NOMO-1 (cell line): ENCODE results near the gene GALNT9.
"Not testable (repeated sequence)": the region's sequence is repeated elsewhere in the genome, so short reads cannot be mapped to it uniquely, and the experiment has no call there.

Source experiments
- DNase-seq, 2 experiments: peaks; one replicate each; lab custom pipeline; 2025; ENCODE audit not compliant: unreplicated experiment in 2 of 2; lab: John Stamatoyannopoulos, UW

GALNT9 gene

GRCh38 chr12:132329036-132329719 lies at the start of gene GALNT9:
Gene GALNT9, minus strand, starts transcription at chr12:132329589. Its CDS starts 386 bp downstream, at chr12:132329203.
- no peak for DNase-seq

- not testable (repeated sequence) for DNase-seq
Measured at GRCh38 chr12:132379057-132379456, 49.7 kb upstream of the GALNT9 start.

GRCh38 chr12:132377147-132377546 lies 47.8 kb upstream of the GALNT9 start:
- no peak for DNase-seq

GRCh38 chr12:132376464-132376830 lies 47.1 kb upstream of the GALNT9 start:
- DNase-seq, result no peak

DNA sequence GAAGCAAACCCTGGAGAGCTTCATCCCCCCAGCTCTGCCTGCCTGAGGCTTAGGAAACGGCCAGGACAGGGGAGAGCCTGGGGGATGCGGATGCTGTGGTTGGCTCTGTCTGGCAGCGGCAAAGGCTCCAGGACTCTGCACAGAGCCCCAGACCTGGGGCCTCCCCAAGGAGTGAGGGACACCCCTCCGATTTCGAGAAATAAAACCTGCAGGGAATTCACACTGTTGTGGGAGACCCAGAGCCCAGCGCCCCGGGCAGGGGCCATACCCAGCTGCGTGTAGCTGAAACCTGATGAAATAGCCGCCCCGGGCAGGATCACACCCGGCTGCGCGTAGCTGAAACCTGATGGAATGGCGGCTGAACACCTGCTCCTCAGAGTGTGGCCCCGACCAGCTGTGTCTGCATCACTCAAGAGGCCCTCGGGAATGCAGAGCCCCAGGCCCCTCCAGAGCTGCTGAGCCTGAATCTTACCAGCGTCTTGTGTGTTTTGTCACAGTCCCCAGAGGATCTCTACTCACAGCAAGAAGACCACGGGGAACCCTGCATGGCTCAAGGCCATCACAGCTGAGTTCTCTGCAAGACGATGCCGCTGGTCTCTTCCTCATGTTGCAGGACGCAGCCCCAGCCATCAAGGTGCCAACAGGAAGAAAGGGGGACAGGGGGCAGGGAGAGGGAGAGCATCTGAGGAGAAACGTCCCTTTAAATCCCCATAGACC lies 46.5 kb upstream of the GALNT9 start:
- DNase-seq, result no peak

DNA sequence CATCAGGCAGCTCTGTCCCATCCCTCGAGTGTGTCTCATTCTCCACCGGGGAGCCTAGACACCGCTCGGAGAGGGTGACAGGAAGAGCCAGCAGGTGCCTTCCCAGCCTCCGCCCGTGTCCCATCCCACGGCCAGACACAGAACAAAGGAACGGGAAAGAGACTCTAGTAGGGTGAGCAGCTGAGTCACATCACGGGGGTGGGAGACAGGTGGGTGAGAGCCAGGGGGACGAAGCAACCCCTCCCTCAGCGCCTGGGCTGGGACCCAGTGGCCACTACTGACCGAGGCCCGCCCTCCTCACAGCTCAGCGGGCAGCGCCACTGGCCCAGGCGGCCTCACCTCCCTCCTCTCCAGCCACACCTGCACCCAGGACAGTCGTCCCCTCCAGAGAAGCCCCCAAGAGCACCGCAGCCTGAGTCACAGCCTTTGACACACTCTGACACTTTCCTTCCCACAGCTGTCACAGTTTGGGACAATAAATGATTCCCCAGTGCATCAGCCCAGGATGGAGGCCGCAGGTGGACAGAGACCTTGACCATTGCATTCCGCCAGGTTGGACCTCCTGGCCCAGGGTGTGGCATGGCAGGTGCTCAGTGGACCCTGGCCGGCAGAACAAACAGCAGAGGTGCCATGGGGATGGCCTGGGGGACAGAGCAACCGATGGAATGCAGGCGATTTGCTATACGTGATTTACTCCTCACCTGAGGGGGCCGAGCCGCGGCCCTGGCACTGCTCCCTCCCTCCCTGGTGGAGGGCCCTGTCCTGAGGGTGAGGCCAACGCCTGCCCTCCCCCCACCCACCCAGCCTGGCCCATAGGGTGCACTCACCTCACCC lies 45.4 kb upstream of the GALNT9 start:
- DNase-seq, result no peak

DNA sequence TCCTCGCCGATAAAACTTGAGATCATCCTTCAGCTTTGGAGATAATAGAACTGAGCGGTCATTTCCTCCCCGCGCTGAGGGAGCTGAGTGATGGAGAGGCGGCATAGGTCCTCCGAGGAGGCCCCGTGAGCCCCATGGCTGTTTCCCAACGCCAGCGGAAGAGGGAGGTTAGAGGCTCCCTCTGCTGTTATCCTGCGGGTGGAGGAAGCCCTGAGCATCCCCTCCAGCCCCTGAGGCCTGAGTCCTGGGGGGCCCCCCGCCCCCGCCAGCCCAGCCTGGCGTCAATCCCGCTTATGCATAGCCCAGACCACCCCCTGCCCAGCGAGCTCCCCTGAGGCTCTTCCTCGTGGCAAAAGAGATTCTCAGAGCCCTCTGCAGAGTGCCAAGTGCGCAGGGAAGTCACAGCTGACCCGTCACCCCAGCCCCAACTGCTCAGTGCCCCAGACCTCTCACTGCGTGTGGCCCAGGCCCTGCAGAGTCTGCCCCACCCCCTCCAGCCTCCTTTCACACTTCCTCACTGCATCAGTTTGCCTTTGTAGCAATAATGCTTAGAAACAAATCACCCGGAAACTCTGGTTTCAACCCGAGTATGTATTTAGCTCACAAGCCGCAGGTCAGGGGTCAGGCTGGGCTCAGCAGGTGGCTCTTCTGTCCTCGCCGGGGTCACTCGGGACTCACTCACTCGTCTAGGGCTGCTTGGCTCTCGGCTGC lies 44.7 kb upstream of the GALNT9 start:
- no peak for DNase-seq

DNA sequence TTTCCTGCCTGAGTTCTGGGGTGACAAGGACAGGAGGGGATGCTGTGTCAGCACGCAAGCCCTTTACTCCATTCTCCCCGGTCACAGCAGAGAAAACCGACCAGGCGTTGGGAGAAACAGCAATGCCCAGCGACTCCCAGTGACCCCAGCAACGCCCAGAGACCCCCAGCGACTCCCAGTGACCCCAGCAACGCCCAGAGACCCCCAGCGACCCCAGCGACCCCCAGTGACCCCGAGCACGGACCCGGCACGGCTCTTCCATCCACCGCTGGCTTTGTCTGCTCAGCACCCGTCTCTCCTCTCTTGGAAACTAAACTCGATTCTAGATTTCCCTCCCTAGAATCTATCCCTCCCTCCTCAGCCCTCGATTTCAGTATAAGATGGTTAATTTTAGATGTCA lies 38.5 kb upstream of the GALNT9 start:
- DNase-seq, result no peak

DNA sequence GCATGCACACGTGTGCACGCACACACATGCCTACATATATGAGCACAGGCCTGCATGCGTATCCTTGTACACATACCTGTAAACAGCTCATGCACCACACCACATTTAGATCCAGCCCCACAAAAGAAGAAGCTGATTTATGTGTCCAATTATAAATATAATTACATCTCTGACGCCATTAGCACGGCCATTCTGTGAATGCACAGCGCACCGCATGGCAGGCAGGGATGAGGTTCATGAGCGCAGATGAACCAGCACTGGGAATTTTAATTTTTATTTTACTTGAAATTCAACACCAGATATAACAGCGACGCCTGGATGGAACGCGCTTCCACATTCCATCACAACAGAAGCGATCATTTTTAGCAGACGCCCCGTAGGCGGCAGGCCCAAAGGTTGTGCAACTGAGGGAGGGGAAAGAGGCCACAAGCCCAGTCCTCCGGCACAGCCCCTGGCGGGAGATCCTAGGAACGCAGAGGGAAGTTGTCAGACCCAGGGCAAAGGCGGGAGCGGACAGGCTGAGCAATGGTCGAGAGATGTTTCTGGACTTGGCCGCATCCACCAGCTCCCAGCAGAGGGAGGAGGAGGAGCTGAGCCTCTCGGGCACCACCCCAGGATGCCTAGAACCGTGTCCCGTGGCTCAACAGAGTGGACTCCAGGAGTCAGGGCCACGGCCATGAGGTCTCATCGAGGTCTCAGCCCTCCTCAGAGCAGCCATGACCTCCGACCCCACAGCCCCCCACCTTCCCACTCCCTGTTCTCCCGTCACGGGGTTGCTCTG lies 37.9 kb upstream of the GALNT9 start:
- no peak for DNase-seq

DNA sequence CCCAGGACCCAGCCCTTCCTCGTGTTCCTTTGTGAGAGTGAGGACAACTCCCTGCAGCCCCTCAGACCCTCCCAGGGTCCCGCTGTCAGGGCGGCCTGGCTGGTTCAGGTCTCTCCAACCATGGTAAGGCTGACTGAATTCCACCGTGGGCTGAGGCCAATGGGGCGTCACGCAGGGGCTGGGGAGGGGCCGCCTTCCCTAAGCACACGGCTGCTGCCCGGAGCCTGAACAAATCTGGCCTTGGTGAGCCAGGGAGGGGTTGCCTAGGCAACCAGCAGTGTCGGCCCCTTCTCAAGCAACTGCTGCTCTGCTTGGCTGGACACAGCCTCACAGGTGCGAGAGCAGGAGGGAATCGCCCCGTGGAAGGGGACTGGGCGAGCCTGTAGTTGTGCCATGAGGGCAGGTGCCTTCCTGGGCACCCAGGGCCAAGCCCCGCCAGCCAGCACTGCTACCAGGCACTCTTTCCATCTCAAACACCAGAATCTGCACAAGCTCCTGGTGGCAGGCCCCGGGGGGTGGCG lies 37.0 kb upstream of the GALNT9 start:
- DNase-seq, result no peak

GRCh38 chr12:132365226-132365625 lies 35.8 kb upstream of the GALNT9 start:
- DNase-seq, result no peak

DNA sequence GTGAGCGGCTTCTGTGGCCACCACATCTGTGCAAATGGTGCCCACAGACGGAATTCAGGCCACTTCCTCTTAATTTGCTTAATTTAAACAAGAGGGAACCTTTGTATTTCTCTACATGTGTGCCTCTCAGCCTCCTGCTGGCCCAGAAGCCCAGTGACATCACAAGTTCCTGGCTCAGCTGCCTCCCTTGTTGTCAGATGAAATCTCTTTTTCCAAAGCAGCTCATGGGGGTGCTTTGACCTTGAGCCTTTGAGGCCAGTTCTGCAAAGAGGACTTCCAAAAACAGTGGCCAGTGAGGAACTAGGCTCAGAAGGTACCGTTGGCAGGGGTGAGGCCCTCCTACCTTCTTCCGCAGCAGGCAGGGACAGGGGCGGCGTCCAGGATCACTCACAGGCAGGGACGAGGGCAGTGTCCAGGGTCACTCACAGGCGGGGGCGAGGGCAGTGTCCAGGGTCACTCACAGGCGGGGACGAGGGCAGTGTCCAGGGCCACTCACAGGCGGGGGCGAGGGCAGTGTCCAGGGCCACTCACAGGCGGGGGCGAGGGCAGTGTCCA lies 35.0 kb upstream of the GALNT9 start:
- no peak for DNase-seq

DNA sequence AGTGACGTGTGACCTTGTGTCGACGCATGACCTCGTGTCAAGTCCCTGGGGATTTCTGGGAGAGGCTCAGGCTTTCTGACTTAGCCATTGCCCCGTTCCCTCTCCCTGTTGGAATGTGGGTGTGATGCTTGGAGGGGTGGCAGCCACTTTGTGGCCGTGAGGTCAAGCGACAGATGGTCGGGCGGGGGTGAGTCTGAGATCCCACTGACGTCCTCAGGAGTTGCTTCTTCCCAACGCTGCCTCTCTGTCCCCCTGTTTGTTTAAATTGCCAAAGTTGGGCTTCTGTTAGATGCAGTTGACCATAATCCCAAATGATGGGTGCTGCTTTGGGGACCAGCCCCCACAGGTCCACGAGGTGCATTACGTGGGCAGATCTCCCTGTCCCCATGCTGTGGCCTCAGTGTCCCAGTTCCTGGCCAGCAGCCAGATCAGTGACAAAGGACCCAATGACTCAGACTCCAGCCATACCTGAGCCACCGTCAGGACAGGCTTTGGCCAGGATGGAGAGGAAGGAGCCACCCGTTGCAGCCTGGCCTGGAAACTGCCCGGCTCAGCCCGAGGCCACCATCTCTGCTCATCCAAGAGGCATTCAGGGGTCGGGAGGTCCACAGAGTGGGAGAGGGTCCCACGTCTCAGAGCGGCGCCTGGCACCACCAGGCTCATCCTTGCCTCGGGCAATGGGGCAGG lies 34.4 kb upstream of the GALNT9 start:
- DNase-seq, result no peak

DNA sequence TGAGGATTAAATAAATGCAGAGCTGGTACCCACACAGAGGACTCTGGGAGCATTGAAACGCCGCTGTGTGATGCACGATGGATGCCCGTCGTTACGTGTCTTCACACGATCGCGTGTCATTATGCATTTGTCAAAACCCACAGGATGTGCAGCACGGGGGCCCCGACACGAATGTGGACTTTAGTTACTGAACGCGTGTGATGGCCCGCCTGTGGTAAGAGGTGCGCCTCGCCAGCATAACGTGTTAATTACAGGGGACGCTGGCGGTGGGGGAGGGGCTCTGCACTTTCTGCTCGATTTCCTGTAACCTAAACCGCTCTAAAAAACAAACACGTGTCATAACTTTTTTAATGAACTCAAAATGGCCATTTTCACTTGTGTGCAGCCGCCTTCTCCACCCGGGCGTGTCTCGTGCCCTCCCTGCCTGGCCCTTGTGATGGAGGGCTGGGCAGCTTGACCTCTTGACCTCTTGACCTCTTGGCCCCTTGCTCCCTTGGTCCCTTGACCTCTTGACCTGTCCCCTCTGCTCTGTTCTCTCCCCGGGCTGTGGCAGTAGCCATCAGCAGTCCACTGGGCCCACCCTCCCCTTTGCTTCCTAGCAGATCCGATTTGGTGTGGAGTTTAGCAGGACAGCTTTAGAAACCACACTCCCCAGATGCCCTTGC lies 33.7 kb upstream of the GALNT9 start:
- DNase-seq, result no peak

GRCh38 chr12:132360906-132361777 lies 31.8 kb upstream of the GALNT9 start:
- no peak for DNase-seq

DNA sequence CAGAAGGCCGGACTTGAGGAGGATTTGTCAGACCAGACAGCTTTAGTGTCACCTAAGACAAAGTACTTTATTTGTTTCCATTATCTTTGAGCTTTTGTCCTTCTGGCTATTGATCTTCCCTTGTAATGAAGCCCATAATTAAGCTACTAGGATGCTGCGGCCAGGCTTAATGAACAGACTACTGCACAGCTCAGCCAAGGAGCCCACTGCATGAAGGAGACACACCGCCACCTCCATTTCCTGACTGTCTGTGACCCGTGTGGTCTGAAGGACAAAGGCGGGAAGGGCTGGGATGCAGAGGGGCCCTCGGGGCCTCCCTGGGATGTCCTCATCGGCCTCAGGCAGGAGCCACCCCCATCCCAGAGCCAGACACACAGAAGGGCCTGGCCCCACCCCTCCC lies 31.0 kb upstream of the GALNT9 start:
- DNase-seq, result no peak

DNA sequence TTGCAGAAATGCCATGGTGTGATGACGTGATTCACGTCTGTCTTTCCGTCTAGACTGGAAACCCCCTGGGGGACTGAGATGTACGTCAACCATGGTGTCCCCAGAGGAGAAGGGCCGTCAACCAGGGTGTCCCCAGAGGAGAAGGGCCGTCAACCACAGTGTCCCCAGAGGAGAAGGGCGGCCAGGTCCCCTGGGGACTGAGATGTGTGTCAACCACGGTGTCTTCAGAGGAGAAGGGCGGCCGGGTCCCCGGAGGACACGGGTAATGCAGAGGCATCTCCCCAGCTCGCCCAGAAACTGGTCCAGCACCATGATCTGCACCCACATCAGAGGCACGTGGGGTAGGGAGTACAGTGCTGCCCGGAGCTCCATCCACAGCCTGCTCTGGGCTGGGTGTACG lies 30.6 kb upstream of the GALNT9 start:
- no peak for DNase-seq

GRCh38 chr12:132359551-132359950 lies 30.2 kb upstream of the GALNT9 start:
- DNase-seq, result no peak
